ELR (cell line): ENCODE measurements around the gene MSANTD7.

Experiments
- DNase-seq: peaks from one replicate; pipeline ENCODE4 v3.0.0-alpha.2; 2015; ENCODE audit warnings: low read depth

MSANTD7 gene

DNA sequence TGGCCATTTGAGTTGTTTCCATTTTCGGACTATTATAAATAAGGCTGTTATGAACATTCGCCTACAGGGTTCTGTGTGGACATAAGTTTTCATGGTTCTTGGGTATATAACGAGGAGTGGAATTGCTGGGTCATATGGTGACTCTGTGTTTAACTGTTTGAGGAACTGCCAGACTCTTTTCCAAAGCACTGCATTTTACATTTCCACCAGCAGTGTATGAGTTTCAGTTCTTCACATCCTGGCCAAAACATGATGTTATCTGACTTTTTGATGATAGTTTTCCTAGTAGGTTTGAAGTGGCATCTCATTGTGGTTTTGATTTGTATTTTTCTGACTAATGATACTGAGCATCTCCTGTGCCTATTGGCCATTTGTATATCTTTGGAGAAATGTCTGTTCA is 46.0 kb downstream of the MSANTD7 start:
- no peak for DNase-seq
